SJCRH30 (cell line): Measurements from ENCODE around the gene CXXC5. TPM values are rescaled to one million over a fixed set of nuclear protein-coding genes. Genes with fewer than 3 reads are reported as not detected.
"Not testable (repeated sequence)": the region's sequence is repeated elsewhere in the genome, so short reads cannot be mapped to it uniquely, and the experiment has no call there.

ENCODE experiments used
- DNase-seq, 2 experiments: peaks; one replicate each; pipeline ENCODE4 v3.0.0-alpha.2; 2015 to 2020
- H3K27ac ChIP-seq: fragments of 250-450 bp; sonication (Bioruptor Pico); 2 replicates; pipeline ENCODE4 v1.5.1; 2020; ENCODE audit warnings: mild to moderate bottlenecking, moderate library complexity
- H3K27me3 ChIP-seq: fragments of 250-450 bp; sonication (Bioruptor Pico); 2 replicates; pipeline ENCODE4 v1.5.1; 2020; ENCODE audit warnings: mild to moderate bottlenecking, moderate library complexity
- H3K36me3 ChIP-seq: fragments of 250-450 bp; sonication (Bioruptor Pico); 2 replicates; pipeline ENCODE4 v1.5.1; 2020; ENCODE audit warnings: mild to moderate bottlenecking, moderate library complexity
- H3K4me1 ChIP-seq: fragments of 250-450 bp; sonication (Bioruptor Pico); 2 replicates; pipeline ENCODE4 v1.5.1; 2020; ENCODE audit warnings: mild to moderate bottlenecking, moderate library complexity
- H3K4me3 ChIP-seq: fragments of 250-450 bp; sonication (Bioruptor Pico); 2 replicates; pipeline ENCODE4 v1.5.1; 2020; ENCODE audit warnings: mild to moderate bottlenecking, moderate library complexity
- H3K9me3 ChIP-seq: fragments of 250-450 bp; sonication (Bioruptor Pico); replicated peaks from 2 replicates; pipeline ENCODE4 v1.5.1; 2020; ENCODE audit warnings: mild to moderate bottlenecking, moderate library complexity
- total RNA-seq: library from RNA; depleted of rRNA; stranded (reverse); fragments of >200 nt; shearing (Covaris generic); gene quantifications from 2 replicates; pipeline ENCODE4 v1.2.3, GENCODE V29; 2014; rRNA removed

The CXXC5 gene
- 76.8 and 81.4 TPM in 2 replicates for total RNA-seq

- DNase-seq = peak; percentile 91
- Histone ChIP-seq H3K27ac (peak within 1 kb of the TSS; percentile 79), H3K9me3 (no peaks in the 10 kb centered on the region), H3K27me3 (no peaks in the 10 kb centered on the region; the same call in 1 of the 2 replicates), H3K4me3 (peak within 1 kb of the TSS; percentile 92), H3K4me1 (peaks cover 20% of the 10 kb centered on the region), H3K36me3 (no peaks in the 10 kb centered on the region)
Measured at GRCh38 chr5:139648205-139649081, at the start of gene CXXC5. Gene CXXC5, plus strand, starts transcription at chr5:139648349. Its CDS starts 32,175 bp downstream, at chr5:139680524.

DNA sequence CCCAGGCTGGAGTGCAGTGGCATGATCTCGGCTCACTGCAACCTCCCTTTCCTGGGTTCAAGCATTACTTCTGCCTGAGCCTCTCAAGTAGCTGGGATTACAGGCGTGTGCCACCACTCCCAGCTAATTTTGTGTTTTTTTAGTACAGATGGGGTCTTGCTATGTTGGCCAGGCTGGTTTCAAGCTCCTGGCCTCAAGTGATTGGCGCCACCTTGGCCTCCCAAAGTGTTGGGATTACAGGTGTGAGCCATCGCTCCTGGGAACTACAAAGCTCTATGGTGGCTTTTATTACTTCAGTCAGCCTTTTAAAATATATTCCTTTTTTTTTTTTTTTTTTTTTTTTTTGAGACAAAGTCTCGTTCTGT is 49.6 kb upstream of the CXXC5 start:
- H3K4me3 ChIP-seq, H3K27me3 ChIP-seq, H3K4me1 ChIP-seq, H3K9me3 ChIP-seq, H3K27ac ChIP-seq, DNase-seq: not testable (repeated sequence)
- peaks cover 41% of the 10 kb centered on the region for H3K36me3 ChIP-seq

- Histone ChIP-seq H3K36me3 (peaks cover 47% of the 10 kb centered on the region), H3K27me3 (no peaks in the 10 kb centered on the region), H3K9me3 (no peaks in the 10 kb centered on the region), H3K4me3 (no peak overlapping the region), H3K27ac (no peak overlapping the region), H3K4me1 (no peaks in the 10 kb centered on the region)
- no peak for DNase-seq
Measured at GRCh38 chr5:139600336-139600949, 47.7 kb upstream of the CXXC5 start.

- no peak overlapping the region for H3K4me3 ChIP-seq
- no peak overlapping the region for H3K27ac ChIP-seq
- H3K9me3 ChIP-seq = no peaks in the 10 kb centered on the region
- no peaks in the 10 kb centered on the region for H3K27me3 ChIP-seq
- DNase-seq = no peak
- H3K36me3 ChIP-seq = peaks cover 52% of the 10 kb centered on the region
- no peaks in the 10 kb centered on the region for H3K4me1 ChIP-seq
Measured at GRCh38 chr5:139601429-139601828, 46.7 kb upstream of the CXXC5 start.

GRCh38 chr5:139601948-139602347 is 46.2 kb upstream of the CXXC5 start:
- not testable (repeated sequence) for H3K4me1 ChIP-seq, H3K27me3 ChIP-seq, DNase-seq, H3K9me3 ChIP-seq, H3K27ac ChIP-seq, H3K4me3 ChIP-seq
- peaks cover 53% of the 10 kb centered on the region for H3K36me3 ChIP-seq

GRCh38 chr5:139605887-139606286 is 42.3 kb upstream of the CXXC5 start:
- Histone ChIP-seq H3K9me3 (no peaks in the 10 kb centered on the region), H3K4me3 (no peak overlapping the region), H3K36me3 (peaks cover 49% of the 10 kb centered on the region), H3K27ac (no peak overlapping the region), H3K4me1 (no peaks in the 10 kb centered on the region), H3K27me3 (no peaks in the 10 kb centered on the region)
- DNase-seq = no peak

DNA sequence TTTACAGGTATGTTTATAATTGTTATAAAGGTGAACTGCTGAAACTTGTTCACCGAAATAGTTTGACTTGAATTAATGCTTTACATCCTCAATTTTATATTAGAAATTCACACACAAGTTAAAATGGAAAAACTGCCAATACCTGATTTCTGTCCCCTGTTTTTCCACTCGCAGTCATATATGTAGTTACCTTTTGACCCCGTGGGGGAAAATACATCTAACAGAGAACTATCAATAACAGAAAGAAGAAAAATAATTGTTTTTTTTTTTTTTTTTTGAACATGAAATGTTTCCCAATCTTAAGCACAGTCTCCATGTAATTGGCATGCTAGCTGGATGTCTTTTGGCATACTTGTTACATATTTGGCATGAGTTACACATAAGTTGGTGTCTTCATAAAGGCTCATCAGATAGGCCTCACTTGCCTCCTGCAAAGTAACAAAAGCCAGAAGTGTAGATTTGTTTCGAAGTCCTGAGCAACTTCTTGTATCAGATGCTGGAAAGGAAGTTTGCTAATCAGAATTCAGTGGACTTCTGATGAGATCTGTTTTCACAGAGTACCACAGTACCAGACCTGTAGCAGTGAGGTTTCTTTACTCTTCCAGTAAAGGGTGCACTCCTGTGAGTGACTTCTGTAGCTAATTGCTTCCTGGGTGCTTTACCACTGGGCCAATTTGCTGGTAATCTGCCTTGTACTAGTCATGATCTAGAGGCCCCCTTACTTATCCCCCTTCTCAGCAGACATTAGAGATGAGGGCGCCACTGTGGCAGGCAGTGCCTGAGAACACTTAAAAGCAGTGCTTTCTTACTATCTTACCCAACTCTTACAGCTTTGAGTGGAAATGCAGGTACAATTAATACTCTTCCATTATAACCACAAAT is 36.2 kb upstream of the CXXC5 start:
- H3K4me3 ChIP-seq = no peak overlapping the region
- no peaks in the 10 kb centered on the region for H3K4me1 ChIP-seq
- H3K9me3 ChIP-seq = no peaks in the 10 kb centered on the region
- DNase-seq = no peak
- no peaks in the 10 kb centered on the region for H3K27me3 ChIP-seq
- peaks cover 43% of the 10 kb centered on the region for H3K36me3 ChIP-seq
- H3K27ac ChIP-seq = no peak overlapping the region

- H3K4me1 ChIP-seq = no peaks in the 10 kb centered on the region
- no peaks in the 10 kb centered on the region for H3K27me3 ChIP-seq
- DNase-seq = no peak
- H3K27ac ChIP-seq = no peak overlapping the region
- peaks cover 69% of the 10 kb centered on the region for H3K36me3 ChIP-seq
- no peak overlapping the region for H3K4me3 ChIP-seq
- no peaks in the 10 kb centered on the region for H3K9me3 ChIP-seq
Measured at GRCh38 chr5:139619861-139620260, 28.3 kb upstream of the CXXC5 start.

DNA sequence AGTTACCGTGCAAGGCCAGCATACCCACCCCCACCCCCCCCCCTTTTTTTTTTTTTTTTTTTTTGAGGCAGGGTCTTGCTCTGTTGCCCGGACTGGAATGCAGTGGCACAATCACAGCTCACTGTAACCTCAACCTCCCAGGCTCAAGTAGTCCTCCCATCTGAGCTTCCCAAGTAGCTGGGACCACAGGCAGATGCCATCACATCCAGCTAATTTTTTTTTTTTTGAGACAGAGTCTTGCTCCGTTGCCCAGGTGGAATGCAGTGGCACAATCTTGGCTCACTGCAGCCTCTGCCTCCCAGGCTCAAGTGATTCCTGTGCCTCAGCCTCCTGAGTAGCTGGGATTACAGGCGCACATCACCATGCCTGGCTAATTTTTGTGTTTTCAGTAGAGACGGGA is 22.8 kb upstream of the CXXC5 start:
- not testable (repeated sequence) for H3K9me3 ChIP-seq, H3K4me1 ChIP-seq, H3K4me3 ChIP-seq, H3K27ac ChIP-seq, DNase-seq, H3K27me3 ChIP-seq
- peaks cover 62% of the 10 kb centered on the region for H3K36me3 ChIP-seq

- DNase-seq = no peak
- H3K27ac ChIP-seq = no peak overlapping the region
Measured at GRCh38 chr5:139630855-139631254, 17.3 kb upstream of the CXXC5 start.

GRCh38 chr5:139631520-139632165 is 16.5 kb upstream of the CXXC5 start:
- no peak overlapping the region for H3K4me3 ChIP-seq
- no peak overlapping the region for H3K27ac ChIP-seq
- H3K9me3 ChIP-seq = no peaks in the 10 kb centered on the region
- H3K36me3 ChIP-seq = peaks cover 24% of the 10 kb centered on the region
- peaks cover 20% of the 10 kb centered on the region for H3K4me1 ChIP-seq
- no peaks in the 10 kb centered on the region for H3K27me3 ChIP-seq
- no peak for DNase-seq

More at GRCh38 chr5:139630855-139631254, 17.3 kb upstream of the CXXC5 start:
- Histone ChIP-seq H3K9me3 (no peaks in the 10 kb centered on the region), H3K36me3 (peaks cover 30% of the 10 kb centered on the region), H3K4me3 (no peak overlapping the region), H3K27me3 (no peaks in the 10 kb centered on the region), H3K4me1 (peaks cover 13% of the 10 kb centered on the region)

- peaks cover 10% of the 10 kb centered on the region for H3K36me3 ChIP-seq
- no peak overlapping the region for H3K27ac ChIP-seq
- no peaks in the 10 kb centered on the region for H3K9me3 ChIP-seq
- no peak overlapping the region for H3K4me3 ChIP-seq
- peak; percentile 70 to 91 for DNase-seq
- H3K27me3 ChIP-seq = no peaks in the 10 kb centered on the region
- peaks cover 30% of the 10 kb centered on the region for H3K4me1 ChIP-seq
Measured at GRCh38 chr5:139633295-139634027, 14.7 kb upstream of the CXXC5 start.

- H3K4me1 ChIP-seq = peaks cover 35% of the 10 kb centered on the region
- no peaks in the 10 kb centered on the region for H3K9me3 ChIP-seq
- no peak overlapping the region for H3K4me3 ChIP-seq
- no peak overlapping the region for H3K27ac ChIP-seq
- no peaks in the 10 kb centered on the region for H3K27me3 ChIP-seq
- DNase-seq = peak in 1 of 2 experiments; percentile 60
- H3K36me3 ChIP-seq = peaks cover 7% of the 10 kb centered on the region
Measured at GRCh38 chr5:139634028-139634325, 14.2 kb upstream of the CXXC5 start.

DNA sequence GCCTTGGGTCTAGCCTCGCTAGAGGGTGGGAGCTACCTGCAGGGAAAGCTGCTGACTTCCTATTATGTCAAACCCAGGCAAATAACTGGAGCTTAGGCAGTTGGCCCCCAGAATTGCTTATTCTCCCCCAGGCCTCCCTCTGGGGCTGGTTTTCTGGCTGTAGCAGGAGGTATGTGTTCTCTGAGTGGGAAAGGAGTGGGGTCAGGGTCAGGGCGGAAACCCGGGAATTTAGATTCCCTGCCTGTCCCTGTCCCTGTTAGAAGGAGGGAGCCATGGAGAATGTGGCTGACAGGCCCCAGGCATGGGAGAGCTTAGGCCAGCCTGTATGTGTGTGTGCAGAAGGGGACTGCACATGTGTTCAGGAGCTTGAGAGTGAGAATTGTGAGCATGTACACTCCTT is 13.6 kb upstream of the CXXC5 start:
- no peaks in the 10 kb centered on the region for H3K9me3 ChIP-seq
- H3K4me3 ChIP-seq = no peak overlapping the region
- peaks cover 39% of the 10 kb centered on the region for H3K4me1 ChIP-seq
- DNase-seq = no peak
- no peaks in the 10 kb centered on the region for H3K27me3 ChIP-seq
- peaks cover 2% of the 10 kb centered on the region for H3K36me3 ChIP-seq
- no peak overlapping the region for H3K27ac ChIP-seq
